ENCODE data around the gene PARD6G. TPM values are rescaled to one million over a fixed set of nuclear protein-coding genes. Genes with fewer than 3 reads are reported as not detected.
"Not testable (repeated sequence)": the region's sequence is repeated elsewhere in the genome, so short reads cannot be mapped to it uniquely, and the experiment has no call there.

The PARD6G gene
- total RNA-seq, 2 donors from 2014 or later = 0.98 to 1.5 TPM

DNA sequence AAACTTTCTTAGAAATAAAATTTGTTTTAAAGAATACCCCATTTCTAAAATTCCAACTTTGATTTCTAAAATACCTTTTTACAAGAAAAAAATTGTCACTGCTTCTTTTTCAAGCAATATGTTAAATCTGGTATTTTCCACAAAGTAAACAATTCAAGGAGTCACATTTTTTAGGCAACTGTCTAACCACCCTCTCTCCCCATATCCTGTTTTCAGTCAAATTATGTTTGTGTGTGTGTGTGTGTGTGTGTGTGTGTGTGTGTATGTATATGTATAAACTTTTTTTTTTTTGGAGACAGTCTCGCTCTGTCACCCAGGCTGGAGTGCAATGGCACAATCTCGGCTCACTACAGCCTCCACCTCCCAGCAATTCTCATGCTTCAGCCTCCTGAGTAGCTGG, 79.0 kb downstream of the PARD6G start:
- no peaks in the 10 kb centered on the region for H3K4me1 Mint-ChIP-seq
- peaks cover 29% of the 10 kb centered on the region for H3K27me3 Mint-ChIP-seq
- H3K4me3 Mint-ChIP-seq = no peak overlapping the region
- no peak overlapping the region for H3K27ac Mint-ChIP-seq
- no peaks in the 10 kb centered on the region for H3K36me3 Mint-ChIP-seq (ENCODE audit: low read depth)
- no peak for ATAC-seq (replicated peaks)
- peaks cover 8% of the 10 kb centered on the region for H3K9me3 Mint-ChIP-seq

DNA sequence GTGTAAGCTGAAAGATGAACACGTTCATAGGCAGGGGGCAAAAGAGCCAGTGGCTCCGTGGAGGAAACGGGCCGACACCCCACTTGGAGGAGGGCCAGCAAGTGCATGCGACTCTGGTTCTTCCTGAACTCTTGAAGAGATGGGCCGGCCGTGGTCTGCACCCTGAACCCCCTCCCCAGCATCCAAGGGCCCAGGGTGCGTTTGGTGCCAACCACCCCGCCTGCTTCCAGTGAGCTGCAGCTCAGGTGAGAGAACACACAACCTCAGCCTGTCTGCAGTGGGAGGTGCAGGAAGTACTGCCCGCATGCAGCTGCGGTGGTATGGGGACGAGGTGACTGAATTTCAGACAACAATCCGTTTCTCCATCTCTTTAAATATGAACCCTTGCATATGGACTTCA, 79.4 kb downstream of the PARD6G start:
- H3K9me3 Mint-ChIP-seq = peaks cover 8% of the 10 kb centered on the region
- no peak for ATAC-seq (replicated peaks)
- H3K27ac Mint-ChIP-seq = no peak overlapping the region
- peaks cover 28% of the 10 kb centered on the region for H3K27me3 Mint-ChIP-seq
- H3K4me1 Mint-ChIP-seq = no peaks in the 10 kb centered on the region
- H3K4me3 Mint-ChIP-seq = no peak overlapping the region
- no peaks in the 10 kb centered on the region for H3K36me3 Mint-ChIP-seq (ENCODE audit: low read depth)

DNA sequence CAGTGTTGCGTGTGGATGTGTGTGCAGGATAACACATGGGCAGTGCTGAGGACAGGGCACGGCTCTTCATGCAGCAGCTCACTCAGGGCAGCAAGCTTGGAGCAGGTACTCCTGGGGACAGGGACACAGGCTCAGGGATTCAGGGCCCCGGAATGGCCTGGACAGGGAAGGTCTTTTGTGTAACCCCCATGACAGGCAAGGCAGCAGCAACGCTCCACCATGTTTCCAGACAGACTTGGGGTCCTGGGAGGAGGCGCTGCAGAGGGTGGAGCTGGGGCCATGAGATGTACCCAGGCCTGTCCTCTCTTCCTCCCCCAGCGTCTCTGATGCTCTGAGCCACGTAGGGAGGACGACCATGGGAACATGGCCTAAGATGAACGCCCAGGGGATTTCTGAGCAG, 80.0 kb downstream of the PARD6G start:
- ATAC-seq (replicated peaks) = no peak
- peaks cover 8% of the 10 kb centered on the region for H3K9me3 Mint-ChIP-seq

DNA sequence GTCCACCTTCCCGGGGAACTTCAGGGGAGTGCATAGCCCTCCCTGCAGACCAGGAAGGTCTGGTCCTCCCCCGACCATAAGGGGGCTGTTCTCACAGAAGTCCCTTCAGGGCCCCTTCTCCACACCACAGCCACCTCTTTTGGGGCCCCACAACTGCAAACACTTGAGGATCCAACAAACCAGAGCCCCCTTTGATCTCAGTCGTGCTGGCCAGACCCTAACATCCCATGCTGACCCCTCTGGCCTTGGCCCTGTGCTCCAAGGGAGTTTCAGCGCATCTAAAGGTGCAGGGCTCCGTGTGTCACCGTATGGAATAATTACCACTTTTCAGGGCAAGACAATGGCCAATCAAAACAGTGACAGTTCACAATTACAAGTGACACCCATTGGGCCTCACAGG, 80.6 kb downstream of the PARD6G start:
- ATAC-seq (replicated peaks) = no peak
- Mint-ChIP-seq H3K4me1 (no peaks in the 10 kb centered on the region), H3K36me3 (ENCODE audit: low read depth) (no peaks in the 10 kb centered on the region), H3K4me3 (no peak overlapping the region), H3K27me3 (peaks cover 24% of the 10 kb centered on the region), H3K27ac (no peak overlapping the region), H3K9me3 (peaks cover 8% of the 10 kb centered on the region)

More for the DNA sequence above, 80.0 kb downstream of the PARD6G start:
- Mint-ChIP-seq H3K27ac (no peak overlapping the region), H3K4me3 (no peak overlapping the region), H3K4me1 (no peaks in the 10 kb centered on the region), H3K27me3 (peaks cover 25% of the 10 kb centered on the region), H3K36me3 (ENCODE audit: low read depth) (no peaks in the 10 kb centered on the region)

DNA sequence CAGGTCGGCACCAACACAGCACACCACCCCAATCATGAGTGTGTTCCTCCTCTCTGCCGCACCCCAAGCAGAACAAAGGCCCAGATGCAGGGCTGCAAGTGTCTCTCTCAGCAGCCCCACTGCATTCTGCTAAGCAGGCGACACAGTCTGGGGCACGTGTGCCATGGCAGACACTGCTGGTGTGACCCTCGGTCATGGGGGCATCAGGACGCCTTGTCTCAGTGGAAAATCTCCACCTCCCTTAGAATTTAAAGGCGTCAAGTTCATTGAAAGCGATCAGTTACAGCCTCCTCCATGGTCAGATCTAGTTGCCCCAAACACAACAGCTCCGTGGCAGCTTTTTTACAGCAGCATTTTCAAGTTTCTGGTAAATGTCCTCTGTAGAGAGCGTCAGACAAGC, 81.1 kb downstream of the PARD6G start:
- H3K27me3 Mint-ChIP-seq = peaks cover 21% of the 10 kb centered on the region
- H3K4me1 Mint-ChIP-seq = no peaks in the 10 kb centered on the region
- ATAC-seq (replicated peaks) = no peak
- no peak overlapping the region for H3K4me3 Mint-ChIP-seq
- H3K9me3 Mint-ChIP-seq = peaks cover 8% of the 10 kb centered on the region
- H3K27ac Mint-ChIP-seq = no peak overlapping the region
- H3K36me3 Mint-ChIP-seq (ENCODE audit: low read depth) = no peaks in the 10 kb centered on the region

DNA sequence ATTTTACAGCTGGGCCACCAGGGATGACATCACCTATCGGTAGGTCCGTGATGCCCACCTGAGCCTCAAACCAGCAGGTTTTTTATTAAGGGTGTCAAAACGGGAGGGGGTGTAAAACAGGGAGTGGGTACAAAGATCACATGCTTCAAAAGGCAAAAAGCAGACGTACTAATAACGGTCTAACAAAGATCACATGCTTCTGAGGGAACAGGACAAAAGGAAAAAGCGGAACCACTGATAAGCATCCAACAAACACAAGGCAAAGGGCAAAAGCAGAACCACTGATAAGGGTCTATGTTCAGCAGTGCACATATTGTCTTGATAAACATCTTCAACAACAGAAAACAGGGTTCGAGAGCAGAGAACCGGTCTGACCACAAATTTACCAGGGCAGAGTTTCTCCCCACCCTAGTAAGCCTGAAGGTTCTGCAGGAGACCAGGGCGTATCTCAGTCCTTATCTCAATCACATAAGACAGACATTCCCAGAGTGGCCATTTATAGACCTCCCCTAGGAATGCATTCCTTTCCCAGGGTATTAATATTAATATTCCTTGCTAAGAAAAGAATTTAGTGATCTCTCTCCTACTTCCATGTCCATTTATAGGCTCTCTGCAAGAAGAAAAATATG, 82.5 kb downstream of the PARD6G start:
- not testable (repeated sequence) for ATAC-seq (replicated peaks)

DNA sequence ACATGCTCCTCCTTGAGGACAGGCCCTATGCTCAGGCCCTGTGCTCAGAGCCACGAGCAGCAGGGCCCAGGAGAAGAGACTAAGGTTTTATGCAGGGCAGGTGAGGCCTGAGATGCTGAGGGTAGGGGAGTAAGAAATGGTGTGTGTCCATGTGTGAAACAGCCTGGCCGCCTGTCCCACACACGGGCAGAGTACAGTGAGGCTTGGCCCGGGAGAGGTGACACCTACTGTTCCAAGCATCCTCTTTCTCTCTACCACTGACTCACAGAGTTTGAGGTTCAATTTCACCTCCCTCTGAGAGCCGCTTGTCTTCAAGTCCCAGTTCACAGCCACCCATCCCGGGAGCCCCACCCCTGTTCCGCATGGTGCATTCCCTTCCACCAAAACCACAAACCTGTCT, 84.1 kb downstream of the PARD6G start:
- H3K36me3 Mint-ChIP-seq (ENCODE audit: low read depth) = no peaks in the 10 kb centered on the region
- peaks cover 15% of the 10 kb centered on the region for H3K27me3 Mint-ChIP-seq
- H3K27ac Mint-ChIP-seq = no peak overlapping the region
- ATAC-seq (replicated peaks) = no peak
- H3K4me1 Mint-ChIP-seq = no peaks in the 10 kb centered on the region
- peaks cover 8% of the 10 kb centered on the region for H3K9me3 Mint-ChIP-seq
- H3K4me3 Mint-ChIP-seq = no peak overlapping the region

More for the DNA sequence above, 82.5 kb downstream of the PARD6G start:
- not testable (repeated sequence) for H3K27ac Mint-ChIP-seq; H3K9me3 Mint-ChIP-seq; H3K36me3 Mint-ChIP-seq (ENCODE audit: low read depth); H3K4me1 Mint-ChIP-seq; H3K4me3 Mint-ChIP-seq
- peaks cover 21% of the 10 kb centered on the region for H3K27me3 Mint-ChIP-seq

DNA sequence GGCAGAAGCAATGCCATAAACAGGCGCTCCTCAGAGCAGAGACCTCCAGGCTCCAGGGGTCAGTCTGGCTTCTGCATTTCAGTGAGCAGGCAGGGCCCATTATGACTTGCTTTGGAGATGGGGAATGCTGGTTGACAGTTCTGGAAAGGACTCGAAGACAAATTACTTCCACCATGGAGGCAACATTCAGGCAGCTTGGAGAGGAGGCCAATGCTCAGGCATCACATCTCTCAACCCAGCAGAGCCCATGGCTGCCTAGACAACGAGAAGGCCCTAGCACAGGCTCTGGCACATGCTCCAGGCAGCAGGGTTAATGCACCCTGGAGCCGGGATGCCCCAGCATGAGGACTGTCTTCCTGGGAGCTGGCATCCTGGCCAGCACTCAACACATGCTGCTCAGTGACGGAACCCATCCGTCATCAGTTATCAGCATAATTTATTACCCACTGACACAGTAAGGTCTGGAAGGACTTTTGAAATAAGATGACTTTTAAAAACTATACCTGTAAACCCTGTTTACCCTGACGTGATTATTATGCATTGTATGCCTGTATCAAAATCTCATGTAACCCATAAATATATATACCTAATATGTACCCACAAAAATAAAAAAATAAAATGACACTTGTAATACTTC, 85.4 kb downstream of the PARD6G start:
- peaks cover 8% of the 10 kb centered on the region for H3K9me3 Mint-ChIP-seq
- peaks cover 15% of the 10 kb centered on the region for H3K27me3 Mint-ChIP-seq
- no peaks in the 10 kb centered on the region for H3K36me3 Mint-ChIP-seq (ENCODE audit: low read depth)
- H3K4me3 Mint-ChIP-seq = no peak overlapping the region
- ATAC-seq (replicated peaks) = no peak
- H3K27ac Mint-ChIP-seq = no peak overlapping the region
- H3K4me1 Mint-ChIP-seq = no peaks in the 10 kb centered on the region

DNA sequence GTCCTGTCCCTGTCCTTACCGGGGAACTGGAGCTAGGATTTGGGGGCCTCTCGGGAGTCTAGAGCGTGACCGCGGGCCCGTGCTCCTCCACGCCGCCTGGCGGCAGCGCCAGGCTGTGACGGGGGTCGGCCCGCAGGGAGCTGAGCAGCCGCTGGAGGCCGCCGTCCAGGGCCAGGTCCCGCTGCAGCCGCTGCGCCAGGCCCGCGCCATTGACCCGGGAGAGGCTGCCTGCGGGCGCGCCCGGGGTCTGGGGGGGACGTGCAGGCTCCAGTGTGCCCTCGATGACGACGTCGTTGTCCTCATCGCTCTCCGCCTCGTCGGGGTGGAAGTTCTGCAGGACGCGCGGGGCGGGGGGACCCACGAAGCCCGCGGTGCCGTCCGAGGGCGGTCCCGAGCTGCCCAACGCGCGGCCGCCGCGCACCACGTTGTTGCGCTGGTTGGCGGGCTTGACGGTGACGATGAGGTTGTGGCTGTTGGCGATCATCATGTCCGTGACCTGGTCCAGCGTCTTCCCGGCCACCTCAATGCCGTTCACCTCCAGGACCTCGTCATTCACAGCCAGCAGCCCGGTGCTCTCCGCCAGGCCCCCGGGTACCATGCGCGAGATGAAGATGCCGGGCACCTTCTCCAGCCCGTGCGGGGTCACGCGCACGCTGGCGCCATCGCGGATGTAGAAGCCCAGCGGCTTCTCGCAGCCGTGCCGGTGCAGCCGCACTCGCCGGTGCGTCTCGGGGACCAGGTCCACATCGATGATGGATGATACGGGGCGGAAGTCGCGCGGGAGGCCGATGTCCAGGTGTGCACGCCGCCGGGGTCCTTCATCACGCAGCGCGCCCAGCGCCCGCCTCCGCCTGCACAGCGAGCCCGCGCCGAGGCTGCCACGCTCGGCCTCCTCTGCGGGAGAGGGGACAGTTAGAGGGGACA, 87.3 kb downstream of the PARD6G start:
- H3K36me3 Mint-ChIP-seq (ENCODE audit: low read depth) = no peaks in the 10 kb centered on the region
- no peak overlapping the region for H3K27ac Mint-ChIP-seq
- no peaks in the 10 kb centered on the region for H3K4me1 Mint-ChIP-seq
- H3K27me3 Mint-ChIP-seq = peaks cover 15% of the 10 kb centered on the region
- peaks cover 8% of the 10 kb centered on the region for H3K9me3 Mint-ChIP-seq
- no peak overlapping the region for H3K4me3 Mint-ChIP-seq
- peak; percentile 84 for ATAC-seq (replicated peaks)

DNA sequence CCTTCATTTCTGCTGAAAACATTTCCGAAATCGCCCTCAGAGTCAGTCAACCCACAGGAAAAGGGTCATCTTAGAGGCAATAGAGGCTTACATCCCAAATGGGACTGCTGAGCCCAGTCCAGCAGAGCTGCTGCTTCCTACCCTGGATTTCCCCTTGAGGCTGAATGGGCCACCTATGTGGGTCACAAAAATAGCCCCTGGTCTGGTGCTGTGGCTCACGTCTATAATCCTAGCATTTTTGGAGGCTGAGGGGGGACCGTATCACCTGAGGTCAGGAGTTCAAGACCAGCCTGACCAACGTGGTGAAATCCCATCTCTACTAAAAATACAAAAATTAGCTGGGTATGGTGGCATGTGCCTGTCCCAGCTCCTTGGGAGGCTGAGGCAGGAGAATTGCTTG, 88.9 kb downstream of the PARD6G start:
- no peak overlapping the region for H3K27ac Mint-ChIP-seq

DNA sequence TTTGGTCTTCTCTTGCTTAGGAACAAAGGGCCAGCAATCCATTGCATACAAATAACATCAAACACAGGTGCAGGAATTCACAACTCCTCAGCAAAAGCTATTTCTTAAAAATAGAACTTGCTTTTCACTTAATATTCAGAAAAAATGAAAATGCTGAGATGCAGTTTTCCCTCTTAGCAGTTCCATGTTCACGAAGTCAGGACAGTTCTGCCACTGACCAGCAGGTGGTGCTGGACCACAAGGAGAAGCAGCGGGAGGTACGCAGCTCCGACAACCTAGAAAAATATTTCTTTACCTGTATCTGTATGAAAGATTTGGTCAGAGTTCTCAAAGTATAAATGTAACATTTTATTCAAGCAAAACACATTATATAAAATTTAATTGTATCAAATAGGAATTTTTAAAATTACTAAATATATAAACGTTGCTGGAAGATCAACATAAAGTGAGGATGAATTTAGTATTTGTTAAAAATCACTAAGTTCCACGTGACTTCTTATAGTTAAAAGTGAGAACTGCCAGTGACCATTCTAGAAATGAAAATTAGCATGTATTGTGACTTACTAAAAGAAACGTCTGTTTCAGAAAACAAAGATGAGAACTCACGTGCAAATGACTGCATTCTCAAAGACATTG, 89.5 kb downstream of the PARD6G start:
- Mint-ChIP-seq H3K27ac (no peak overlapping the region), H3K9me3 (no peaks in the 10 kb centered on the region), H3K4me3 (no peak overlapping the region), H3K36me3 (ENCODE audit: low read depth) (no peaks in the 10 kb centered on the region), H3K4me1 (peaks cover 4% of the 10 kb centered on the region), H3K27me3 (peaks cover 7% of the 10 kb centered on the region)
- peak; percentile 26 for ATAC-seq (replicated peaks)

More for the DNA sequence above, 88.9 kb downstream of the PARD6G start:
- Mint-ChIP-seq H3K27me3 (peaks cover 7% of the 10 kb centered on the region), H3K4me3 (no peak overlapping the region), H3K9me3 (no peaks in the 10 kb centered on the region), H3K36me3 (ENCODE audit: low read depth) (no peaks in the 10 kb centered on the region), H3K4me1 (peaks cover 4% of the 10 kb centered on the region)
- no peak for ATAC-seq (replicated peaks)

DNA sequence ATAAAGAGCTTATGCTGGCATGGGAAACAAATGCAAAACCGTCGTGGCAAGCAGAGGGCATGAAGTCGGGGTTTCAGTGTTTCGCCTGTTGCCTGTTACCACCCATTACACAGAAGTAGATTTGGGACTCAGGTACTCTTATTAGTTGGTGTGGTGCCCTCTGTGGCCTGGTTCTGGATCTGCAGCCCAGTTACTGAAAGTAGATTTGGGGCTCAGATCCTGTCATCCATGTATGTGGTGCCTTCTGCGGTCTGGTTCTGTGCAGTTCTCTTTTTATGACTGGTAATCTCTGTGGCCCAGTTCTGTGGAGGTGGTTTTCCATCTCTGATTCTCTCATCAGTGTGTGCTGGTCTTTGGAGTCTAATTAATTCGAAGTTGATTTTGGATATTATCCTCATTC, 93.0 kb downstream of the PARD6G start:
- peaks cover under 1% of the 10 kb centered on the region for H3K36me3 Mint-ChIP-seq (ENCODE audit: low read depth)
- no peak overlapping the region for H3K4me3 Mint-ChIP-seq
- peak overlapping the region; percentile 47 for H3K27ac Mint-ChIP-seq
- H3K27me3 Mint-ChIP-seq = no peaks in the 10 kb centered on the region
- peaks cover 12% of the 10 kb centered on the region for H3K4me1 Mint-ChIP-seq
- H3K9me3 Mint-ChIP-seq = no peaks in the 10 kb centered on the region
- ATAC-seq (replicated peaks) = peak; percentile 92

DNA sequence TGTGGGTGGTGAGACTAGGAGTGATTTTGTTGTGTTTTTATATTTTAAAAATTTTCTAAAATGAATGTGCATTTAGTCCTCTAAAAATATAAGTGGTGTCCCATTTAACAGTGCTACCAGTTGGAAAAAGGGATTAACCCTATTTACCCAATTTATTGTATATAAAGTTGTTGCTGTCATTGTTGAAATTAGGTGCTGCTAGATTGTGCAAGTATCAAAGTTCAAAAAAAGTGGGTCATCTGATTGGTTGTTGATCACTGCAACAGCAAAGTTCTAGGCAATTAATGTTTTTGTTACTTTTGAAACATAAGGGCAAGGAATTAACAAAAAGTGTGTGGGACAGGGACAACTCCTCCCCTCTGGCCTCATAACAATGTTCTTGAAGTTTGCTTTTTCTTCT, 97.6 kb downstream of the PARD6G start:
- H3K27ac Mint-ChIP-seq = no peak overlapping the region
- no peak overlapping the region for H3K4me3 Mint-ChIP-seq
- H3K4me1 Mint-ChIP-seq = peaks cover 12% of the 10 kb centered on the region
- H3K9me3 Mint-ChIP-seq = no peaks in the 10 kb centered on the region
- ATAC-seq (replicated peaks) = no peak
- H3K36me3 Mint-ChIP-seq (ENCODE audit: low read depth) = peaks cover 19% of the 10 kb centered on the region
- H3K27me3 Mint-ChIP-seq = no peaks in the 10 kb centered on the region
